Effector memory CD4-positive, alpha-beta T cell (primary cell): ENCODE data around the gene ASIP.
"Not testable (repeated sequence)": the region's sequence is repeated elsewhere in the genome, so short reads cannot be mapped to it uniquely, and the experiment has no call there.

ENCODE experiments used
- DNase-seq, 3 donors: peaks; one replicate each; pipeline ENCODE4 v3.0.0-alpha.2; 2020
- H3K27ac ChIP-seq: 2 replicates; pipeline ENCODE4 v1.7.0; 2013; ENCODE audit warnings: mild to moderate bottlenecking, low read length, moderate library complexity; ENCODE audit not compliant: insufficient read depth, poor library complexity, severe bottlenecking
- H3K27me3 ChIP-seq: replicated peaks from 2 replicates; pipeline ENCODE4 v1.7.0; 2013; ENCODE audit warnings: mild to moderate bottlenecking, low read length; ENCODE audit not compliant: insufficient read depth, control insufficient read depth, poor library complexity, severe bottlenecking
- H3K36me3 ChIP-seq: 2 replicates; pipeline ENCODE4 v1.7.0; 2013; ENCODE audit warnings: mild to moderate bottlenecking, low read length, moderate library complexity; ENCODE audit not compliant: control insufficient read depth, insufficient read depth
- H3K4me1 ChIP-seq: 2 replicates; pipeline ENCODE4 v1.7.0; 2013; ENCODE audit warnings: low read length, mild to moderate bottlenecking; ENCODE audit not compliant: control insufficient read depth, insufficient read depth, poor library complexity, severe bottlenecking
- H3K4me3 ChIP-seq: 2 replicates; pipeline ENCODE4 v1.7.0; 2013; ENCODE audit warnings: low read length, low read depth, mild to moderate bottlenecking; ENCODE audit not compliant: insufficient read depth, poor library complexity, severe bottlenecking
- H3K9me3 ChIP-seq: 2 replicates; pipeline ENCODE4 v1.7.0; 2013; ENCODE audit warnings: mild to moderate bottlenecking, low read length, moderate library complexity; ENCODE audit not compliant: control insufficient read depth
- total RNA-seq, 3 donors: gene quantifications; one replicate each; lab custom pipeline; 2026; lab: John Stamatoyannopoulos, UW

Gene ASIP, protein sequence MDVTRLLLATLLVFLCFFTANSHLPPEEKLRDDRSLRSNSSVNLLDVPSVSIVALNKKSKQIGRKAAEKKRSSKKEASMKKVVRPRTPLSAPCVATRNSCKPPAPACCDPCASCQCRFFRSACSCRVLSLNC
- 0 reads per million in 3 donors for total RNA-seq

DNA sequence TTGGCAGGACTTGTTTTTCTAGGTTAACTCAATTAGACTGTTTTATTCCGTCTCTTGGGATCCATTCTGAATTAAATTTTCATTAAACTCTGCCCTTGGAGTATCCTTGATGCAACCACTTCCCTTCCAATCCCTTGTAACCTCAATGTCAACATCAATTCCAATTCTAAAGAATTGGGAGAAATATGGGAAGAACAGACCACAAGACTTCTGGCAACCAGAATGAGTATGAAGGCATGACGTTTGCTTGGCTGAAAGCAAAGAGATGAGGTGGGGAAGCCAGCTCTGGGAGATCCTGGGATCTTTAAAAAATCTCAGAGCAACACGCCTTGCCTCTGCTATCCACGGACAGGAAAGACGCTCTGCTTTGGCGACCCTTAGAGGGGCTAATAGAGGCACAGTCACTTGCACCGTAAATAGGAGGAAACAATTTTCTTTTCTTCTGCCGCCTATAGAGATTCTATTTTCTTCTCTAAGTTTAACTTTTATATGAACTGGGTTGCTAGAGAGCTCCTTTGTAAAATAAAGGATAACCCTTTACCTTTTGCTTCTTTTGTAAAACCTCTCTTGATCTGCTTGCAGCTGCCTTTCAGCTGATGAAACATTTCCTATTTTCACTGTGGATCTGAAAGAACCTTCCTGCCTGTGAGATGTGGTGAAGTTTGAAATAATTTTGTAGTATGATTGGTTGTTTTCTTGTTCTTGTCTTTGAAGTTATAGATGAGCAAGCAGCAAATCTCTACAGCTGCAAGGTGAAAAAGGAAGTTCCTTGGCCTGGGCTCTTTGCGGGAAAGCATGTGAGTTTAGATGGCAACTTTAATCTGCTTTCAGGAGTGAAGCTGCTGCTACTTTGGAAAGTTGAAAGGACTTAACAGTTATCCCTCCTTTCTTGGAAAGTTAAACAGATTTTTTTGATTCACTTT, at the start of gene ASIP:
ASIP (plus strand) TSS at position 731 of the 923 bp plus-strand sequence. CDS start 18,952 bp downstream, outside the sequence.
- H3K36me3 ChIP-seq, result no peaks in the 10 kb centered on the region
- no peak within 1 kb of the TSS for H3K27ac ChIP-seq
- no peak within 1 kb of the TSS for H3K4me3 ChIP-seq
- no peak for DNase-seq
- H3K4me1 ChIP-seq, result no peaks in the 10 kb centered on the region
- H3K27me3 ChIP-seq, result no peaks in the 10 kb centered on the region
- H3K9me3 ChIP-seq, result no peaks in the 10 kb centered on the region

DNA sequence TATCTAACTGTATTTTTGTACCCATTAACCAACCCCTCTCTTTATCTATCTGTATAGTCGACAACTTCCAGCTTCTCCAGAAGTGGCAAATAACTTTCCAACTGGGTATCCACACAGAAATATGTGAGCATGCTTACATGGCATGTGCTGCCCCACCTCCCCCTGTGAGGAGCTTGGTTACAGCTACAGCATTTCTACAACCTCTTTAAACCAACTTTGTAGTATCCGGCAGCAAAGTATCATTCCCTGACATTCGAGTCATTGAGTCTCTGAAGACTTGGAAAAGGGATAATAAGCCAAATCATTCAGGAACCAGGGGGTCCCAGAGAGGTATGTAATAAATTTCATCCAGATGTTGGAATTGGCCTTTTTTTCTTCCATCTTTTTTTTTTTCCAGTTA, 48.2 kb upstream of the ASIP start:
- Histone ChIP-seq H3K4me1 (no peaks in the 10 kb centered on the region), H3K36me3 (no peaks in the 10 kb centered on the region), H3K9me3 (no peaks in the 10 kb centered on the region), H3K4me3 (no peak overlapping the region), H3K27ac (no peak overlapping the region), H3K27me3 (no peaks in the 10 kb centered on the region)
- DNase-seq, result no peak

DNA sequence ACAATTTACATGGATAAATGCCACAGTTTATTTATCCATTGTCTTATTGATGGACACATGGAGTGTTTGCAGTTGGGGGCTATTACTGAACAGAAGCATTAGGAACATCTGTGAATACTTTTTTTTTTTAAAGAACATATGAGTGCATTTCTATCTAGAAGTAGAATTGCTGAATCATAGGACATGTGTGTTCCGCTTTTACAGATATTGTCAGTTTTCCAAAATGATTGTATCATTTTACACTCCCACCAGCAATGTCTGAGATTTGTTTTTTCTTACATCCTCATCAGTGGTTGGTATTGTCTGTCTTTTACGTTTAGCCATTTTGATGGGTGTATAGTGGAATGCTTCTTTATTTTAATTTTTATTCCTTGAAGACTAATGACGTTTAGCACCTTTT, 42.0 kb upstream of the ASIP start:
- Histone ChIP-seq H3K36me3 (no peaks in the 10 kb centered on the region), H3K4me3 (no peak overlapping the region), H3K27ac (no peak overlapping the region), H3K4me1 (no peaks in the 10 kb centered on the region), H3K27me3 (no peaks in the 10 kb centered on the region), H3K9me3 (no peaks in the 10 kb centered on the region)
- no peak for DNase-seq

DNA sequence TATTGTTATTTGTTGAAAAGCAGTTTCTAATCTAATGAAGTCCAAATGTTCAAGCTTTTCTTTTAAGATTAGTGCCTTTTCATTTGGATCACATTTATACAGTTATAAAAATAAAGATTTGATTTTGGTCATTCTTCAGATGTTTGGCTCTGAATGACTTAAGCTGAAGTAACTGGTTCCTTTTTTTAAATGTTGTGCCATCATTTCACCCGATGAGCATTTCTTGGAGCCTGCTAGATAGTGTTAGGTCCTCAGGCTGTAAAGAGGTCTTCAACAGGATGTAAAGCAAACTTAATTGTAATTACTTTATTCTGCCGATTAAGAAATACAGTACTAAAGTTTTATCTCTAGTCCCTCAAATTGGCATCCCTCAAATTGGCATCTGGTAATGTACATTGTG, 41.2 kb upstream of the ASIP start:
- no peak overlapping the region for H3K4me3 ChIP-seq
- DNase-seq, result no peak
- no peak overlapping the region for H3K27ac ChIP-seq
- no peaks in the 10 kb centered on the region for H3K36me3 ChIP-seq
- H3K9me3 ChIP-seq, result no peaks in the 10 kb centered on the region
- H3K4me1 ChIP-seq, result no peaks in the 10 kb centered on the region
- no peaks in the 10 kb centered on the region for H3K27me3 ChIP-seq

DNA sequence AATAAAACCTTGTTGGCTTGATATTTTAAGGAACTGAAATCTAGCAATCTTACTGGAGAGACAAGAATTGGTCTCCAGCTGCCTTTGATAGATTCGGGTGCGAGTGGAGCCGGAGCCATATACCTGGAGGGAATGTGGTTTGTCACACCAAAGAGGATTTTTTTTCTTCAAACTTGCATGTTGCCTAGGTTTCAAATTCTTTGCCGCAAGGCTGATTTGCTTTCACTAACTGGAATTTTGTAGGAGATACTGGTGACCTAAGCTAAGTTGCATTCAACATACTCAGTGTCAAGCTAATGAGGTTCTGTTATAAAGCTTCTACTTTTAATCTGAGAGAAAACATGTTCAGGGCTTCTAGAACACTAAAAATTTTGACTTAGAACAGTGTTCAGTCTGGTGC, 39.7 kb upstream of the ASIP start:
- no peaks in the 10 kb centered on the region for H3K27me3 ChIP-seq
- no peak overlapping the region for H3K4me3 ChIP-seq
- no peak overlapping the region for H3K27ac ChIP-seq
- no peaks in the 10 kb centered on the region for H3K4me1 ChIP-seq
- no peaks in the 10 kb centered on the region for H3K9me3 ChIP-seq
- no peaks in the 10 kb centered on the region for H3K36me3 ChIP-seq
- DNase-seq, result no peak

DNA sequence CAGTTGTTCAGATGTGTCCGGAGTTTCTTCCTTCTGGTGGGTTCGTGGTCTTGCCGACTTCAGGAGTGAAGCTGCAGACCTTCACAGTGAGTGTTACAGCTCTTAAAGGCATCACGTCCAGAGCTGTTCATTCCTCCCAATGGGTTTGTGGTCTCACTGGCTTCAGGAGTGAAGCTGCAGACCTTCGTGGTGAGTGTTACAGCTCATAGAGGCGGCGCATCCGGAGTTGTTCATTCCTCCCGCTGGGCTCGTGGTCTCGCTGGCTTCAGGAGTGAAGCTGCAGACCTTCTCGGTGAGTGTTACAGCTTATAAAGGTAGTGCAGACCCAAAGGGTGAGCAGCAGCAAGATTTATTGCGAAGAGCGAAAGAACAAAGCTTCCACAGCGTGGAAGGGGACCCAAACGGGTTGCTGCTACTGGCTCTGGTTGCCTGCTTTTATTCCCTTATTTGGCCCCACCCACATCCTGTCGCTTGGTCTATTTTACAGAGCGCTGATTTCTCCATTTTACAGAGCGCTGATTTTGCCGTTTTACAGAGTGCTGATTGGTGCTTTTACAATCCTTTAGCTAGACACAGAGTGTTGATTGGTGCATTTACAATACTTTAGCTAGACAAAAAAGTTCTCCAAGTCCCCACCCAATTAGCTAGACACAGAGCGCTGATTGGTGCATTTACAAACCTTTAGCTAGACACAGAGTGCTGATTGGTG, 35.9 kb upstream of the ASIP start:
- H3K9me3 ChIP-seq, H3K4me1 ChIP-seq, H3K4me3 ChIP-seq, H3K36me3 ChIP-seq, H3K27ac ChIP-seq, H3K27me3 ChIP-seq, DNase-seq: not testable (repeated sequence)

DNA sequence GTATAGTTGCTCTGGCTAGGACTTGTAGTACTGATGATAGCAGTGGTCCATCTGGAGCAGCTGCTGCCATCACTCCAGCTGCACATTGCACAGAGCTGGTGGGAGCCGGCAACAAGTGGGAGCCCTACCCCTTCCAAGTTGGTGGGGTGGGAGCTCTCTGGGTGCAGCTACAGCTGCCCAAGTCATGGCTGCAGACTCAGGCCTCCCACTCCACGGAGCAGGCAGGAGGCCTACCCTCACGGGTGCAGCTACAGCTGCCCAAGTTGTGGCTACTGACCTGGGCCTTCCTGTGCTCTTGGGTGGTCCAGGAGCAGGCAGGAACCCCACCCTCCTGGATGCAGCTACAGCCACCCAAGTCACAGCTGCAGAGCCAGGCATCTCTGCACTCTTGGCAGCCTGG, 32.1 kb upstream of the ASIP start:
- H3K4me3 ChIP-seq, result no peak overlapping the region

DNA sequence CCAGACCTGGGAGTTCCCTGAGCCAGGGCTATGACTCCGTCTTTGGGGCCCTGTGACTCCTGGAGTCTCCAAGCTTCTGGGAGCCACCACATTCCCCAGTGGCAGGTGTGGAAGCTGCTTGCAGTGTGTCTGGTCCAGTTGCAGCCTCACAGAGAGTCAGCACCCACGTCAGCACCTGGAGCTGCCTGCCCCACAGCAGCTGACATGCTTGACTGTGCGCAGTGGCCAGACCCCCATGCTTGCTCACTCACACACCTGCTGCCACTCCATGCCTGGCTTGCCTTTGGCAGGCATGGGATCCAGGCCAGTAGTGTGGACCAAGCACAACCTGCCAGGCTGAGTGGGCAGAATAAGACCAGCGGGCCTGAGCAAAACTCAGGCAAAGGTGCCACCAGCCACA, 31.0 kb upstream of the ASIP start:
- Histone ChIP-seq H3K27ac (no peak overlapping the region), H3K9me3 (no peaks in the 10 kb centered on the region), H3K36me3 (no peaks in the 10 kb centered on the region), H3K4me1 (no peaks in the 10 kb centered on the region), H3K4me3 (no peak overlapping the region), H3K27me3 (no peaks in the 10 kb centered on the region)
- DNase-seq, result no peak

More for the DNA sequence above, 32.1 kb upstream of the ASIP start:
- H3K27ac ChIP-seq, result no peak overlapping the region
- no peaks in the 10 kb centered on the region for H3K36me3 ChIP-seq
- DNase-seq, result no peak
- H3K27me3 ChIP-seq, result no peaks in the 10 kb centered on the region
- no peaks in the 10 kb centered on the region for H3K4me1 ChIP-seq
- no peaks in the 10 kb centered on the region for H3K9me3 ChIP-seq

DNA sequence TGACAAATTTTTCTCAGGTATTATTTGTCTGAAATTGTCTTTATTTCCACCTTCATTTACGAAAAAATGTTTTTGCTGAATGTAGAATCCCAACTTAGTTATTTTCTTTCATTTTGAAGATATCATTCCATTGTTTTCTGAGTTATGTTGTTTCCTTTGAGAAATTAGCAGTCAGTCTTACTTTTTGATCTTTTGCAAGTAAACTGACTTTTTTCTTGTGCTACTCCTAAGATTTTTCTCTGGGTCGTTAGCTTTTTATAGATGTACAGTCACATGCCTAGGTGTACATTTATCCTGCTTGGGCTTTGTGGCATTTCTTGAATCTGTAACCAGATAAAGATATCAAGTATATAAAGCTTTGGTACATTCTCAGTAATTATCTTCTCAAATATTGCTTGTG, 29.6 kb upstream of the ASIP start:
- peaks cover 6% of the 10 kb centered on the region for H3K27me3 ChIP-seq
- no peak overlapping the region for H3K4me3 ChIP-seq
- H3K4me1 ChIP-seq, result peaks cover 7% of the 10 kb centered on the region
- H3K36me3 ChIP-seq, result no peaks in the 10 kb centered on the region
- DNase-seq, result no peak
- H3K27ac ChIP-seq, result no peak overlapping the region
- no peaks in the 10 kb centered on the region for H3K9me3 ChIP-seq

DNA sequence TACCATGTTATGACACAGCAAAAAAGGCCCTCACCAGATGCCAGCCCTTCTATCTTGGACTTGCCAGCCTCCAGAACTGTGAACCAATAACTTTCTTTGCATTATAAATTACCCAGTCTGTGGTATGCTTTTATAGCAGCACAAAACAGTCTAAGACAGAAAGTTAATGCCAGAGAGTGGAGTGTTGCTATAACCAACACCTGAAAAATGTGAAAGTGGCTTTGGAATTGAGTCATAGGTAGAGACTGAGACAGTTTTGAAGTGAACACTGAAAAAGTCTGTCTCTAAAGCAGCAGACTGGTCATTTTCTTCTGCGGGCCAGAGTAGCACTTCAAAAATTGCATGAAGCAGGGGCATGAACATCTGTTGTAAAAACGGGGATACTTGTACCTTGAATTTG, 28.0 kb upstream of the ASIP start:
- H3K4me1 ChIP-seq, result peaks cover 7% of the 10 kb centered on the region
- no peaks in the 10 kb centered on the region for H3K9me3 ChIP-seq
- peaks cover 10% of the 10 kb centered on the region for H3K27me3 ChIP-seq
- H3K36me3 ChIP-seq, result no peaks in the 10 kb centered on the region
- DNase-seq, result no peak
- no peak overlapping the region for H3K4me3 ChIP-seq
- H3K27ac ChIP-seq, result no peak overlapping the region
